Psoas muscle (tissue), 8 donors: Measurements from ENCODE around the gene KRTAP12-2. TPM values are rescaled to one million over a fixed set of nuclear protein-coding genes. Genes with fewer than 3 reads are reported as not detected.

Experiments used
- ATAC-seq, 4 donors: fragments of 200-7000 bp; cut with Tn5 transposase; one replicate each; pipeline ENCODE4 v1.9.1; 2020; ENCODE audit warnings: moderate library complexity in 3 of 4, mild to moderate bottlenecking in 2 of 4
- DNase-seq, 2 donors: peaks; one replicate each; pipeline ENCODE4 v3.0.0-alpha.2; 2020
- H3K27ac ChIP-seq: fragments of 200-600 bp; one replicate; pipeline ENCODE4 v1.8.0; 2022
- H3K27me3 ChIP-seq, 3 donors: fragments of 200-600 bp in 1 of 3; one replicate each; pipeline versions ENCODE4 v1.6.1 to v1.8.0; 2013 to 2022; ENCODE audit warnings: low read length in 2 of 3, mild to moderate bottlenecking in 2 of 3, moderate library complexity in 1 of 3; ENCODE audit not compliant: insufficient read depth in 3 of 3
- H3K36me3 ChIP-seq, 2 donors: fragments of 200-600 bp in 1 of 2; one replicate each; pipeline versions ENCODE4 v1.6.1 to v1.8.0; 2013 to 2022; ENCODE audit warnings: low read depth in 1 of 2, mild to moderate bottlenecking in 1 of 2, moderate library complexity in 1 of 2; ENCODE audit not compliant: insufficient read depth in 1 of 2
- H3K4me1 ChIP-seq: fragments of 200-600 bp; one replicate; pipeline ENCODE4 v1.8.0; 2022
- H3K4me3 ChIP-seq: fragments of 200-600 bp; one replicate; pipeline ENCODE4 v1.8.0; 2022; ENCODE audit warnings: mild to moderate bottlenecking
- H3K9me3 ChIP-seq: fragments of 200-600 bp; one replicate; pipeline ENCODE4 v1.8.0; 2022
- WGBS, 3 donors: extraction: QIAGEN DNeasy Blood & Tissue Kit; methylation state at CpG; one replicate each; pipeline versions ENCODE4 v1.1.6 to v1.1.7; 2013; 5-methylcytosine and 5-hydroxymethylcytosine counted together
- intact Hi-C, 2 donors: fragments of 100-400 bp; cut with DNase I; formaldehyde crosslinking; loops; one replicate each; pipeline versions ENCODE4 v1.11.0 to v1.14.2; 2022
- polyA plus RNA-seq, 3 donors: library from polyadenylated mRNA; stranded (reverse); fragments of 200-250 nt; gene quantifications; one replicate each; pipeline ENCODE4 v1.2.3, GENCODE V29; 2013
- total RNA-seq, 4 donors: library from RNA; stranded (reverse); fragmentation: NEBNext Ultra II Directional in 2 of 4; extraction: Animal tissue kit (Norgen Biotek cat#: 25700) in 2 of 4; gene quantifications; one replicate each; pipeline versions ENCODE4 v1.2.1 to v1.2.4, GENCODE V29; 2021 to 2023
- TF ChIP-seq, protein P1 (sequence below): fragments of 200-600 bp; IDR thresholded peaks from one replicate; pipeline ENCODE4 v1.8.0; 2022; ENCODE audit warnings: antibody characterized with exemption
- donor health status: healthy with polysubstance abuse.
- donor health status: DM: no; HTN: no; CAD: no; lungs with moderate emphysema.
- donor health status: Bipolar disorder and iron deficiency.
- donor health status: healthy.
- donor health status: DM: yes; HTN: yes; CAD: no.
- donor health status: DM: no; HTN: no; CAD: no.
- donor health status: DM: no; HTN: no; CAD: no.
- donor health status: DM: yes; HTN: yes; CAD: no.

Gene KRTAP12-2
- total and polyA plus RNA-seq, 7 donors: not detected

DNA sequence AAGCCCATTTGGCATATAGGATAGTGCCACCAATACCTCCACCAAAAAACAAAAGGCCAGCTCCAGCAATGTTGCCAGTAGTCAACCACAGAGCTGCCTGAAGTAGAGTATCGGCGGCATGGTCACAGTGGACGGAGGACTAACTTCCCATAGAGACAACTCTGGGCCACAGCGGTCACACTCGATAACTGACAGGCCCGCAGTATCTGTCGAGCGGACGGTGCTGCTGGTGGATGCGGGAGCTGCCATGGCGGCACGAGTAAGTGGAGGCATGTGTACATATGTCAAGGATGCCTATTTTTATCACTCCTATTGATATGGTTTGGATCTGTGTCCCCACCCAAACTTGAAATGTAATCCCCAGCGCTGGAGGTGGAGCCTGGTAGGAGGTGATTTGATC, 11.2 kb upstream of the KRTAP12-2 start:
- no peaks in the 10 kb centered on the region for H3K4me1 ChIP-seq
- DNase-seq (no peak), ATAC-seq (no peak)
- WGBS, 3 donors: 89 to 94% (median 89%) methylated on average over 13 of the region's 13 CpGs
- intact Hi-C loops: no loop called here
- H3K4me3 ChIP-seq: no peak overlapping the region
- TF ChIP-seq, protein P1, sequence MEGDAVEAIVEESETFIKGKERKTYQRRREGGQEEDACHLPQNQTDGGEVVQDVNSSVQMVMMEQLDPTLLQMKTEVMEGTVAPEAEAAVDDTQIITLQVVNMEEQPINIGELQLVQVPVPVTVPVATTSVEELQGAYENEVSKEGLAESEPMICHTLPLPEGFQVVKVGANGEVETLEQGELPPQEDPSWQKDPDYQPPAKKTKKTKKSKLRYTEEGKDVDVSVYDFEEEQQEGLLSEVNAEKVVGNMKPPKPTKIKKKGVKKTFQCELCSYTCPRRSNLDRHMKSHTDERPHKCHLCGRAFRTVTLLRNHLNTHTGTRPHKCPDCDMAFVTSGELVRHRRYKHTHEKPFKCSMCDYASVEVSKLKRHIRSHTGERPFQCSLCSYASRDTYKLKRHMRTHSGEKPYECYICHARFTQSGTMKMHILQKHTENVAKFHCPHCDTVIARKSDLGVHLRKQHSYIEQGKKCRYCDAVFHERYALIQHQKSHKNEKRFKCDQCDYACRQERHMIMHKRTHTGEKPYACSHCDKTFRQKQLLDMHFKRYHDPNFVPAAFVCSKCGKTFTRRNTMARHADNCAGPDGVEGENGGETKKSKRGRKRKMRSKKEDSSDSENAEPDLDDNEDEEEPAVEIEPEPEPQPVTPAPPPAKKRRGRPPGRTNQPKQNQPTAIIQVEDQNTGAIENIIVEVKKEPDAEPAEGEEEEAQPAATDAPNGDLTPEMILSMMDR: no peak
- no peak overlapping the region for H3K27ac ChIP-seq
- H3K36me3 ChIP-seq: no peaks in the 10 kb centered on the region
- H3K9me3 ChIP-seq: peaks cover 5% of the 10 kb centered on the region
- H3K27me3 ChIP-seq: peaks cover 0 to 29% (median 6%) of the 10 kb centered on the region in 3 donors

DNA sequence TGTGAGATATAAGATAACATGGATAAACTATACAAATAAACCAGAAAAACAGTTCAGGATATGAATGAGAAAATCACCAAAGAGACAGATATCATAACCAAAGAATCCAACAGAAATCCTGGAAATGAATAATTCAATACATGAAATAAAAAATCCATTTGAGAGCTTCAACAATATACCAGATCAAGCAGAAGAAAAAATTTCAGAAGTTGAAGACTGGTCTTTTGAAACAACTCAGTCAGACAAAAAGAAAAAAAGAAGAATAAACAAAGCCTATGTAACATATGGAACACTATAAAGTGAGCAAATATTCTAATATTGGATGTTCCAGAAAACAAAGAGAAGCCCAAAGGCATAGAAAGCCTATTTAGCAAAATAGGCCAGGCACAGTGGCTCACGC, 5.2 kb upstream of the KRTAP12-2 start:
- 95 to 100% (median 96%) methylated on average over 1 of the region's 1 CpG for WGBS, 3 donors
- Histone ChIP-seq H3K4me3 (no peak overlapping the region), H3K36me3 (no peaks in the 10 kb centered on the region), H3K27ac (no peak overlapping the region), H3K4me1 (no peaks in the 10 kb centered on the region), H3K9me3 (peaks cover 8% of the 10 kb centered on the region), H3K27me3 (peaks cover 0 to 15% (median 0%) of the 10 kb centered on the region in 3 donors)
- TF ChIP-seq, protein P1: no peak
- DNase-seq (no peak), ATAC-seq (no peak)
- intact Hi-C loops: no loop called here

DNA sequence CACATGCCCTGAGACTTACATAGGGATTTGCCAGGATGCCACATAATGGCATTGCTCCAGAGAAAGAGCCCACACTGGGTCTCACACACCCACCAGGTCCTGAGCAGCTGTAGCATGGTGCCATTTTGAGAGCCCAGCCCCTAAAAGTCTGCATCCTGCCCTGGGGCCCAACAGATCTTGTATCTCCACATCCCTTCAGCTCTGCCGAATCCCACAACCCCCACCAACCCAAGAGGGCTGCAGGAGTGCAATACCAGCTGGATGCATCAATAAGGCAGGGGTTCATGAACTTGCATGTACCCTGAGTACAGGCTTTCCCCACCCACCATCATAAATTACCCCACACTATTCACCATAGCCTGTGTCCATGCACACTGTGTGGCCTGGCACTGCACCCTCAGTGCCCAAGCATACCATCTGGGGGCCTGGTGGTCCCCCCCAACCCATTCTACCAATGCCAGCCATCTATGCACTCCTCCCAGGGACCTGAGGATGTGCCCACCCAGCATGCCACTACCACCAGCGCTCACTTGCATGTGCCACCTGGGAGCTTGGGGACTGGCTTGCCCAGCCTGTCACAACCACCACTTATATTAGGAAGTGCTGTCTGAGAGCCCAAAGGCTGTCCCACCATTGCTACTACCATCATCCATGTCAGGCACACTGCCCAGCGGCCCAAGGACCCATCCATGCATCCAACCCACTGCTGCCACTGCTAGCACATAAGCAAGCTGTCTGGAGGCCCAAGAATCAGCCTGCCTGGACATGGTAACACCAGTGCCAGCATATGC, 4.1 kb upstream of the KRTAP12-2 start:
- H3K9me3 ChIP-seq: peaks cover 8% of the 10 kb centered on the region
- H3K36me3 ChIP-seq: no peaks in the 10 kb centered on the region
- no peak overlapping the region for H3K27ac ChIP-seq
- WGBS, 3 donors: 68 to 89% (median 74%) methylated on average over 3 of the region's 3 CpGs
- no peaks in the 10 kb centered on the region for H3K4me1 ChIP-seq
- DNase-seq (no peak), ATAC-seq (no peak)
- no peak overlapping the region for H3K4me3 ChIP-seq
- TF ChIP-seq, protein P1: no peak
- intact Hi-C loops: no loop called here
- peaks cover 0 to 15% (median 0%) of the 10 kb centered on the region in 3 donors for H3K27me3 ChIP-seq

DNA sequence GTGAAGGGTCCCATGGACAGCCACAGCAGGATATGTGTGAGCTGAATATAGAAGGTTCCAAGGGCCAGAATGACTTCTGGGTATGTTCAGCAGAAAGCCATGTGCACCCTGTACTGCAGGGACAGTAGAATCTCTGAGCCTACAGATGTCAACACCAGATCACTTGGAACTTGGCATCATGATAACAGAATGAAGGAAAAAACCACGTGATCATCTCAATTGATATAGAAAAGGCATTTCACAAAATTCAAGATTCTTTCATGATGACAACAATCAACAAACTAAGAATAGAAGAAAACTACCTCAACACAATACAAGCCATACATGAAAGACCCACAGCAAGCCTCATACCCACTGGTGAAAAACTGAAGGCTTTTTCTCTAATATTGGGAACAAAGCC, 885 bp upstream of the KRTAP12-2 start:
- peaks cover 0 to 18% (median 0%) of the 10 kb centered on the region in 3 donors for H3K27me3 ChIP-seq
- H3K36me3 ChIP-seq: no peaks in the 10 kb centered on the region
- ATAC-seq (no peak), DNase-seq (no peak)
- no peaks in the 10 kb centered on the region for H3K9me3 ChIP-seq
- no peaks in the 10 kb centered on the region for H3K4me1 ChIP-seq
- intact Hi-C loops: no loop called here
- no peak overlapping the region for H3K4me3 ChIP-seq
- 58 to 86% (median 59%) methylated on average over 1 of the region's 1 CpG for WGBS, 3 donors
- H3K27ac ChIP-seq: no peak overlapping the region
- TF ChIP-seq, protein P1: no peak
